GM19372 (cell line): Measurements from ENCODE around the gene DHX34.
"Not testable (repeated sequence)": the region's sequence is repeated elsewhere in the genome, so short reads cannot be mapped to it uniquely, and the experiment has no call there.

Experiments used
- ATAC-seq: cut with Tn5 transposase; IDR thresholded peaks from one replicate; pipeline ENCODE4 v1.9.1; 2021; ENCODE audit warnings: mild to moderate bottlenecking, low read depth, moderate library complexity; ENCODE audit not compliant: unreplicated experiment

Gene DHX34

GRCh38 chr19:47324502-47324901 lies 24.6 kb upstream of the DHX34 start:
- ATAC-seq = no peak

GRCh38 chr19:47330466-47330869 lies 18.6 kb upstream of the DHX34 start:
- ATAC-seq = no peak

- no peak for ATAC-seq
These were observed 17.6 kb upstream of the DHX34 start for GRCh38 chr19:47331490-47331889.

GRCh38 chr19:47331931-47332547 lies 17.1 kb upstream of the DHX34 start, which contains the start of gene C5AR2:
TSS of gene C5AR2 (plus strand) at chr19:47332175. CDS start at chr19:47340800, 8,625 bp downstream.
- ATAC-seq = no peak

GRCh38 chr19:47336765-47337718 lies 12.1 kb upstream of the DHX34 start:
- ATAC-seq = not testable (repeated sequence)

DNA sequence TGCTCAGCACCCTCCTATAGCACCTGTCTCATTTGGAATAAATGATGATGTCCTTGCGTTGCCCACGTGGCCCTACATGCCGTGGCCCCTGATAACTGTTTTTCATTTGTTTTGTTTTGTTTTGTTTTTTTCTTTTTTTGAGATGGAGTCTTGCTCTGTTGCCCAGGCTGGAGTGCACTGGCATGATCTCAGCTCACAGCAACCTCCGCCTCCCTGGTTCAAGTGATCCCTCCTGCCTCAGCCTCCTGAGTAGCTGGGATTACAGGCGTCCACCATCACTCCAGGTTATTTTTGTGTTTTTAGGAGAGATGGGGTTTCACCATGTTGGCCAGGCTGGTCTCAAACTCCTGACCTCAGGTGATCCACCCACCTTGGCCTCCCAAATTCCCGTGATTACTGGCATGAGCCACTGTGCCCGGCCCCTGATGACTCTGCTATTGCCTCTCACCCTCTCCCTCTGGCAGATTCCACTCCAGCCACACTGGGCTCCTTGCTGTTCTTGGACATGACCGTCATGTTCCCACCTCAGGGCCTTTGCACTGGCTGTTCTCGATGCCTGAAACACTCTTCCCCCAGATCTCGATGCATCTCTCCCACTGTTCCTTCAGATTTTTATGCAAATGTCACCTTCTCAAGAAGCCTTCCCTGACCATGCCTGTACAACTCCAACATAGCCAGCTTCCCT lies 9.8 kb upstream of the DHX34 start:
- ATAC-seq = no peak

DNA sequence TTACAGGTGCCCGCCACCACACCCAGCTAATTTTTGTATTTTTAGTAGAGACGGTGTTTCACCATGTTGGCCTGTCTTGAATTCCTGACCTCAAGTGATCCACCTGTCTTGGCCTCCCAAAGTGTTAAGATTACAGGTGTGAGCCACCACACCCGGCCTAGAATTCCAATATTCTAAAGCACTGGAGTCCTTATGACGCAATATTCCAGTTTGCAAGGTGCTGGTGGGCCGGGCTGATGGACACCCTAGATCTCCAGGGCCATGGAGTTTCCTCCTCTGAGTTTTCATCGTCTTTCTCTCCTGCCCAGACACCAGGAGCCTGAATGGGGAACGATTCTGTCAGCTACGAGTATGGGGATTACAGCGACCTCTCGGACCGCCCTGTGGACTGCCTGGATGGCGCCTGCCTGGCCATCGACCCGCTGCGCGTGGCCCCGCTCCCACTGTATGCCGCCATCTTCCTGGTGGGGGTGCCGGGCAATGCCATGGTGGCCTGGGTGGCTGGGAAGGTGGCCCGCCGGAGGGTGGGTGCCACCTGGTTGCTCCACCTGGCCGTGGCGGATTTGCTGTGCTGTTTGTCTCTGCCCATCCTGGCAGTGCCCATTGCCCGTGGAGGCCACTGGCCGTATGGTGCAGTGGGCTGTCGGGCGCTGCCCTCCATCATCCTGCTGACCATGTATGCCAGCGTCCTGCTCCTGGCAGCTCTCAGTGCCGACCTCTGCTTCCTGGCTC lies 8.5 kb upstream of the DHX34 start:
- ATAC-seq = no peak

- ATAC-seq = no peak
These were observed 7.4 kb upstream of the DHX34 start for GRCh38 chr19:47341734-47342133.

DNA sequence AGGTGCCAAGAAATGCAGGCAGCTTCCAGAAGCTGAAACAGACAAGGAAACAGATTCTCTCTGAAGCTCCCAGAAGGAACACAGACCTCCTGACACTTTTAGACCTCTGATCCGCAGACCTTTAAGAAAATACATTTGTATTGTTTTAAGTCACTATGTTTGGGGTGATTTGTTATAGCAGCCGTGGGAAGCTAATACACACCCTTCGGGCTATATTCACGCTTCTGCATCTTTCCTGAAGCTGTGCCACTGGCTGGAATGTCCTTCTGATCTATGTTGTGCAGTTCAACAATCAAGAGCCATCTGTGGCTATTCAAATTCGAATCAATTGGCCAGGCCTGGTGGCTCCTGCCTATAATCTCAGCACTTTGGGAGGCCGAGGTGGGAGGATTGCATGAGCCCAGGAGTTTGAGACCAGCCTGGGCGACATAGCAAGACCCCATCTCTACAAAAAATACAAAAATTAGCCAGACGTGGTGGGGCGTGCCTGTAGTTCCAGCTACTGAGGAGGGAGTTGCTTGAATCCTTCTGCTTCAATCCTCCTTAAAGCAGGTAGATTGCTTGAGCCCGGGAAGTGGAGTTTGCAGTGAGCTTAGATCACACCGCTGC lies 5.8 kb upstream of the DHX34 start:
- no peak for ATAC-seq

DNA sequence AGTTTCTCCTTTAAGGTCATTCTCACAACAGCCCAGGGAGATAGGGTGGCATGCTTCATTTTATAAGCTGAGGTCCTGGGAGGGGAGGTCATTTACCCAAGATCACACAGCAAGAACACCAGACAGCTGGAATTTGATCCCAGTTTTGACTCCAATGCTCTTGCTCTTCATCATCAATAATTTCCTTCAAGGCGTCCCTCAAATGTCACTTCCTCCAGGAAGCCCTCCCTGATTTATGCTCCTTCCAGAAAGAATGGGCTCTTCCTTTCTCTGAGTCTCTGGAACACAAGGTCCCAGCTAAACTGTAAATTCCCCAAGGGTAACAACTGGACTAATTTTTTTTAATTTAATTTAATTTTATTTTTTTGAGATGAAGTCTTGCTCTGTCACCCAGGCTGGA lies 4.7 kb upstream of the DHX34 start:
- no peak for ATAC-seq

DNA sequence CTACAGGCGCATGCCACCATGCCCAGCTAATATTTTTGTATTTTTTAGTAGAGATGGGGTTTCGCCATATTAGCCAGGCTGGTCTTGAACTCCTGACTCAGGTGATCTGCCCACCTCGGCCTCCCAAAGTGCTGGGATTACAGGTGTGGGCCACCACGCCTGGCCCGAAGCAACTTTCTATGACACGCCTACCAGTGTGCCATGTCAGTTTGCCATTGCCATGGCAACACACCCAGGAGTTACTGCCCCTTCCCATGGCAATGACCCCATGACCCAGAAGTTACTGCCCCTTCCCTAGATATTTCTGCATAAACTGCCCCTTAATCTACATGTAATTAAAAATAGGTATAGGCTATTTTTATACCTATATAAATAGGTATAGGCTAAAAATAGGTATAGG lies 3.1 kb upstream of the DHX34 start:
- ATAC-seq = not testable (repeated sequence)

- ATAC-seq = no peak
These were observed 1.5 kb downstream of the DHX34 start for GRCh38 chr19:47350630-47351029.

DNA sequence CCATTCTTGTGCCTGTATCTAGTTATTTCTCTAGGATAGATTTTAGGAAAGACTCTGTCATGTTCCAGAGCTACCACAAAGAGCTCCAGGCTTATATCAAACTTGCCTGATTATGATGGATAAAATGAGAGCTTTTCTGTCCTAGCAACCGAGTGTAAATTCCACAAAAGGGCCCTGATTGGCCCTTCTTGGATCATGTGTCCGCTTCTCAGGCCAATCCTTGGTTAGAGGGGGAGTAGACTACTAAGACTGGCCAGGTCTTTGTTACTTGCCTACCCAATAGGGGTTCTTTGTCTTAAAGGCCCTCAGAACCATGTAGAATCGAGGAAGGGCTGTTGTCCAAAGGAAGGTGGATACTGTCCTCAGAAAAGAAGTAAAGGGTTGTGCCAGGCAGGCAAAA lies 2.4 kb downstream of the DHX34 start:
- no peak for ATAC-seq

- no peak for ATAC-seq
These were observed 3.0 kb downstream of the DHX34 start for GRCh38 chr19:47352095-47352494.

DNA sequence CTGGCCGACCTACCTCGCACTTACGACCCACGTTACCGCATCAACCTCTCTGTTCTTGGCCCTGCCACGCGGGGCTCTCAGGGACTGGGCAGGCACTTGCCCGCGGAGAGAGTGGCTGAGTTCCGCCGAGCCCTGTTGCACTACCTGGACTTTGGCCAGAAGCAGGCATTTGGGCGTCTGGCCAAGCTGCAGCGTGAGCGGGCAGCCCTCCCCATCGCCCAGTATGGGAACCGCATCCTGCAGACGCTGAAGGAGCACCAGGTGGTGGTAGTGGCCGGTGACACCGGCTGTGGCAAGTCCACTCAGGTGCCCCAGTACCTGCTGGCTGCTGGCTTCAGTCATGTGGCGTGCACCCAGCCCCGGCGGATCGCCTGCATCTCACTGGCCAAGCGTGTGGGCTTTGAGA lies 4.2 kb downstream of the DHX34 start:
- no peak for ATAC-seq

- ATAC-seq = no peak
These were observed 7.8 kb downstream of the DHX34 start for GRCh38 chr19:47356900-47357299.

- ATAC-seq = no peak
These were observed 8.9 kb downstream of the DHX34 start for GRCh38 chr19:47357788-47358680.

GRCh38 chr19:47358936-47359335 lies 9.8 kb downstream of the DHX34 start:
- ATAC-seq = no peak

GRCh38 chr19:47362321-47362720 lies 13.2 kb downstream of the DHX34 start:
- no peak for ATAC-seq
